K562 (cell line): ENCODE data around the gene GLIS2. TPM values are rescaled to one million over a fixed set of nuclear protein-coding genes. Genes with fewer than 3 reads are reported as not detected.
A peak's percentile ranks its signal among the peaks of the same experiment; 100 is the strongest.

Source experiments
- ATF1 ChIP-seq, 2 experiments: fragments of 450-650 bp in 1 of 2; IDR thresholded peaks; 2 replicates each; pipeline ENCODE4 v1.6.1; 2016; ENCODE audit warnings: missing compliant biosample characterization in 1 of 2, missing genetic modification characterization in 1 of 2
- CBX3 ChIP-seq, 2 experiments: IDR thresholded peaks; 1 replicate in 1 of 2; 2 replicates in 1 of 2; pipeline ENCODE4 v1.6.1; 2012; ENCODE audit warnings: inconsistent platforms in 2 of 2, low read length in 2 of 2, borderline replicate concordance in 1 of 2, control low read depth in 1 of 2
- CHD2 ChIP-seq: IDR thresholded peaks from 2 replicates; pipeline ENCODE4 v1.6.1; 2011; ENCODE audit warnings: low read depth, low read length
- HNRNPLL ChIP-seq: fragments of 200-400 bp; formaldehyde crosslinking; IDR thresholded peaks from 2 replicates; pipeline ENCODE4 v1.6.1; 2017; ENCODE audit warnings: low read length, low read depth, mild to moderate bottlenecking; ENCODE audit not compliant: poor library complexity, severe bottlenecking
- L3MBTL2 ChIP-seq: fragments of 450-650 bp; IDR thresholded peaks from 2 replicates; pipeline ENCODE4 v1.6.1; 2016; ENCODE audit warnings: mild to moderate bottlenecking, moderate library complexity
- MECOM ChIP-seq: fragments of 250-450 bp; sonication (Bioruptor Pico); IDR thresholded peaks from 2 replicates; pipeline ENCODE4 v1.8.0; 2022; ENCODE audit warnings: inconsistent platforms
- MXI1 ChIP-seq: IDR thresholded peaks from 2 replicates; pipeline ENCODE4 v1.6.1; 2011; ENCODE audit warnings: low read depth, mild to moderate bottlenecking, improper control_type of control experiment, low read length
- SRF ChIP-seq, 2 experiments: fragments of 250-450, 450-650 bp in 1 of 2; sonication (Bioruptor Pico) in 1 of 2; sonication (generic) in 1 of 2; formaldehyde crosslinking; IDR thresholded peaks; 2 replicates each; pipeline versions ENCODE4 v1.5.0 to v1.5.1; 2020 to 2022; ENCODE audit warnings: mild to moderate bottlenecking in 1 of 2, missing genetic modification reagents in 1 of 2
- TOE1 ChIP-seq, 2 experiments: fragments of 450-650 bp in 1 of 2; sonication (generic) in 1 of 2; formaldehyde crosslinking in 1 of 2; IDR thresholded peaks; 2 replicates each; pipeline versions ENCODE4 v1.7.1 to v1.8.0; 2016 to 2022; ENCODE audit warnings: borderline replicate concordance in 2 of 2, mild to moderate bottlenecking in 2 of 2, antibody characterized with exemption in 1 of 2, inconsistent platforms in 1 of 2, low read depth in 1 of 2, missing genetic modification reagents in 1 of 2, moderate library complexity in 1 of 2
- ZBTB40 ChIP-seq, 2 experiments: fragments of 450-650 bp in 1 of 2; sonication (generic) in 1 of 2; formaldehyde crosslinking in 1 of 2; IDR thresholded peaks; 2 replicates each; pipeline versions ENCODE4 v1.7.1 to v1.9.0; 2016 to 2022; ENCODE audit warnings: inconsistent platforms in 1 of 2, mild to moderate bottlenecking in 1 of 2, missing genetic modification reagents in 1 of 2
- ZNF518B ChIP-seq: fragments of 250-450 bp; sonication (Bioruptor Pico); IDR thresholded peaks from 2 replicates; pipeline ENCODE4 v1.5.0; 2021; ENCODE audit warnings: mild to moderate bottlenecking, moderate library complexity
- ZNF707 ChIP-seq: fragments of 250-450 bp; sonication (Bioruptor Pico); conservative IDR thresholded peaks from 2 replicates; pipeline ENCODE4 v1.8.0; 2022; ENCODE audit warnings: inconsistent platforms, mild to moderate bottlenecking, moderate library complexity
- polyA plus RNA-seq, 8 experiments: library from polyadenylated mRNA; depleted of rRNA in 4 of 8; stranded (reverse) in 5 of 8; unstranded in 3 of 8; fragments of >200 nt; fragmentation: Nextera tagmentation in 2 of 8; fragmentation: Illumina TruSeq in 1 of 8; extraction: Ambion mirVana in 2 of 8; extraction: Trizol in 1 of 8; gene quantifications; 2 replicates each; pipeline versions ENCODE4 v1.2.1 to v1.2.3, GENCODE V29; 2011 to 2014; ENCODE audit warnings: inconsistent platforms in 1 of 8, missing spikeins in 1 of 8
- total RNA-seq, 7 experiments: library from RNA; depleted of rRNA in 6 of 7; stranded (reverse); fragments of >200 nt in 6 of 7; fragmentation: Illumina TruSeq in 2 of 7; extraction: Trizol in 2 of 7; gene quantifications; 2 replicates each; pipeline versions ENCODE4 v1.2.1 to v1.2.3, GENCODE V29; 2011 to 2021; ENCODE audit warnings: low replicate concordance in 1 of 7

Gene GLIS2
- total and polyA plus RNA-seq, 9 of the 15 experiments (the other 6 are each of a cell fraction or from before 2014, with no cell fraction given) = 0.10 to 9.0 (median 0.57) TPM

GRCh38 chr16:4307215-4308037, 8.4 kb upstream of the GLIS2 start (continued):
- TF ChIP-seq ZNF707 = no peak
- TF ChIP-seq ZBTB40 (IDR thresholded peaks at IDR 0.05) = peak; percentile 78
- TF ChIP-seq ZBTB40 (CRISPR knock-in tag; IDR thresholded peaks at IDR 0.05) = no peak
- peak in 1 of 2 experiments; percentile 88; a peak in 2 of 3 replicates for TF ChIP-seq CBX3 (IDR thresholded peaks at IDR 0.05; ENCODE audit: borderline replicate concordance in 1 of 2, low read length in 2 of 2)
- TF ChIP-seq MXI1 = peak; percentile 9; the same call in 1 of the 2 replicates
- TF ChIP-seq CHD2 = peak; percentile 9; the same call in 1 of the 2 replicates
- TF ChIP-seq HNRNPLL = peak; percentile 59
- TF ChIP-seq ZNF518B (CRISPR knock-in tag) = no peak
- no peak for TF ChIP-seq MECOM
- peak; percentile 52 for TF ChIP-seq L3MBTL2
- TF ChIP-seq ATF1 (CRISPR knock-in tag; IDR thresholded peaks at IDR 0.05) = no peak
- peak; percentile 72 for TF ChIP-seq ATF1 (tag; IDR thresholded peaks at IDR 0.05)
- TF ChIP-seq SRF (CRISPR knock-in tag; IDR thresholded peaks at IDR 0.05) = peak in 1 of 2 experiments; percentile 70; a peak in 2 of 4 replicates
- TF ChIP-seq TOE1 (IDR thresholded peaks at IDR 0.05; ENCODE audit: borderline replicate concordance) = peak; percentile 7; the same call in 1 of the 2 replicates
- TF ChIP-seq TOE1 (CRISPR knock-in tag; IDR thresholded peaks at IDR 0.05; ENCODE audit: borderline replicate concordance, low read depth) = no peak
